ENCODE data around the gene CAB39L.

CAB39L gene

GRCh38 chr13:49303533-49304252 is 140.2 kb downstream of the CAB39L start:
- no peak for TF ChIP-seq CTCF (IDR thresholded peaks at IDR 0.05; ENCODE audit: control extremely low read depth, extremely low read depth, low read depth, missing control alignments)
- no peak for DNase-seq (ENCODE audit: extremely low spot score)
- ChIA-PET CTCF (interaction anchor here (0.7 to 3.4 kb wide), 4 partner anchors 10 to 304 kb away, joined by 3 to 13 read pairs (median 6); partner anchors contain the start of genes CAB39L and SETDB2), POLR2A (no interaction called here)

- POLR2A ChIA-PET, result no interaction called here
- no peak for DNase-seq (ENCODE audit: extremely low spot score)
- no peak for TF ChIP-seq CTCF (IDR thresholded peaks at IDR 0.05; ENCODE audit: control extremely low read depth, extremely low read depth, low read depth, missing control alignments)
- CTCF ChIA-PET, result interaction anchor here (0.7 to 3.4 kb wide), 7 partner anchors 9 to 305 kb away, joined by 3 to 14 read pairs (median 4); partner anchors contain the start of genes CAB39L and SETDB2
These were observed 141.0 kb downstream of the CAB39L start for GRCh38 chr13:49302817-49303216.

GRCh38 chr13:49302222-49302621 is 141.6 kb downstream of the CAB39L start:
- ChIA-PET POLR2A (no interaction called here), CTCF (interaction anchor here (0.7 to 5.2 kb wide), 8 partner anchors 10 to 306 kb away, joined by 3 to 51 read pairs (median 11); partner anchors contain the start of genes CAB39L and SETDB2)
- TF ChIP-seq CTCF (IDR thresholded peaks at IDR 0.05; ENCODE audit: control extremely low read depth, extremely low read depth, low read depth, missing control alignments), result no peak
- DNase-seq (ENCODE audit: extremely low spot score), result no peak

- CTCF ChIA-PET, result interaction anchor here (0.6 to 5.2 kb wide), 18 partner anchors 9 to 325 kb away, joined by 3 to 51 read pairs (median 4); no protein-coding TSS in a partner anchor
- TF ChIP-seq CTCF (IDR thresholded peaks at IDR 0.05; ENCODE audit: control extremely low read depth, extremely low read depth, low read depth, missing control alignments), result peak; percentile 86
- DNase-seq (ENCODE audit: extremely low spot score), result peak; percentile 87
- POLR2A ChIA-PET, result no interaction called here
These were observed 142.9 kb downstream of the CAB39L start for GRCh38 chr13:49300739-49301589.

GRCh38 chr13:49300276-49300675 is 143.6 kb downstream of the CAB39L start:
- POLR2A ChIA-PET, result no interaction called here
- no peak for DNase-seq (ENCODE audit: extremely low spot score)
- CTCF ChIA-PET, result interaction anchor here (0.6 to 5.2 kb wide), 17 partner anchors 9 to 326 kb away, joined by 3 to 51 read pairs (median 4); no protein-coding TSS in a partner anchor
- no peak for TF ChIP-seq CTCF (IDR thresholded peaks at IDR 0.05; ENCODE audit: control extremely low read depth, extremely low read depth, low read depth, missing control alignments)

GRCh38 chr13:49298903-49299605 is 144.8 kb downstream of the CAB39L start:
- no peak for DNase-seq (ENCODE audit: extremely low spot score)
- ChIA-PET CTCF (interaction anchor here (1.4 to 5.2 kb wide), 3 partner anchors 19 to 309 kb away, joined by 4 to 51 read pairs (median 7); no protein-coding TSS in a partner anchor), POLR2A (no interaction called here)
- no peak for TF ChIP-seq CTCF (IDR thresholded peaks at IDR 0.05; ENCODE audit: control extremely low read depth, extremely low read depth, low read depth, missing control alignments)
